GM23338 (cell line): ENCODE results near the gene ZNF578. TPM values are rescaled to one million over a fixed set of nuclear protein-coding genes. Genes with fewer than 3 reads are reported as not detected.
"Not testable (repeated sequence)": the region's sequence is repeated elsewhere in the genome, so short reads cannot be mapped to it uniquely, and the experiment has no call there.

Experiments
- ATAC-seq: fragments of 200-7000 bp; cut with Tn5 transposase; 3 replicates; pipeline ENCODE4 v1.9.1; 2020
- DNase-seq: peaks from one replicate; pipeline ENCODE4 v3.0.0-alpha.2; 2015; ENCODE audit warnings: low spot score
- H2AFZ ChIP-seq: fragments of 200-600 bp; sonication (generic); 2 replicates; pipeline ENCODE4 v1.8.0; 2016; ENCODE audit warnings: antibody characterized with exemption, mild to moderate bottlenecking, moderate library complexity
- H3F3A ChIP-seq: fragments of 200-600 bp; sonication (generic); replicated peaks from 2 replicates; pipeline ENCODE4 v1.8.0; 2017; ENCODE audit warnings: antibody characterized with exemption, mixed run types, low read depth
- H3K27ac ChIP-seq: fragments of 200-600 bp; sonication (generic); 2 replicates; pipeline ENCODE4 v1.6.1; 2016; ENCODE audit warnings: low read depth
- H3K27me3 ChIP-seq: fragments of 200-600 bp; sonication (generic); 2 replicates; pipeline ENCODE4 v1.8.0; 2016; ENCODE audit warnings: mild to moderate bottlenecking, mixed run types, moderate library complexity; ENCODE audit not compliant: insufficient read depth
- H3K36me3 ChIP-seq: fragments of 200-600 bp; sonication (generic); 2 replicates; pipeline ENCODE4 v1.8.0; 2016; ENCODE audit warnings: mild to moderate bottlenecking; ENCODE audit not compliant: insufficient read depth
- H3K4me1 ChIP-seq: fragments of 200-600 bp; sonication (generic); 2 replicates; pipeline ENCODE4 v1.8.0; 2016; ENCODE audit warnings: mild to moderate bottlenecking, moderate library complexity; ENCODE audit not compliant: insufficient read depth
- H3K4me2 ChIP-seq: fragments of 200-600 bp; sonication (generic); 2 replicates; pipeline ENCODE4 v1.7.1; 2017; ENCODE audit warnings: mixed run types
- H3K4me3 ChIP-seq: fragments of 200-600 bp; sonication (generic); 2 replicates; pipeline ENCODE4 v1.6.1; 2016; ENCODE audit warnings: mixed run types
- H3K79me2 ChIP-seq: fragments of 200-600 bp; sonication (generic); replicated peaks from 2 replicates; pipeline ENCODE4 v1.8.0; 2017; ENCODE audit warnings: mild to moderate bottlenecking; ENCODE audit not compliant: insufficient read depth
- H3K9me2 ChIP-seq: fragments of 200-600 bp; sonication (generic); 2 replicates; pipeline ENCODE4 v1.8.0; 2017; ENCODE audit not compliant: insufficient read depth
- H4K20me1 ChIP-seq: fragments of 200-600 bp; sonication (generic); replicated peaks from 2 replicates; pipeline ENCODE4 v1.8.0; 2017; ENCODE audit warnings: mild to moderate bottlenecking; ENCODE audit not compliant: insufficient read depth
- H3K27ac Mint-ChIP-seq: 2 replicates; pipeline ENCODE4 v1.8.0; 2020; ENCODE audit warnings: inconsistent platforms, mild to moderate bottlenecking, moderate library complexity, mixed read lengths
- H3K27me3 Mint-ChIP-seq: 3 replicates; pipeline ENCODE4 v1.8.0; 2022; ENCODE audit warnings: low read depth, mild to moderate bottlenecking, moderate library complexity, mixed read lengths, inconsistent platforms; ENCODE audit not compliant: insufficient read depth, poor library complexity
- H3K36me3 Mint-ChIP-seq: 3 replicates; pipeline ENCODE4 v1.8.0; 2021; ENCODE audit warnings: low read depth, mild to moderate bottlenecking, inconsistent platforms, moderate library complexity, mixed read lengths
- H3K4me1 Mint-ChIP-seq: 3 replicates; pipeline ENCODE4 v1.8.0; 2020; ENCODE audit warnings: mild to moderate bottlenecking, inconsistent platforms, mixed read lengths
- H3K4me3 Mint-ChIP-seq: 3 replicates; pipeline ENCODE4 v1.8.0; 2021; ENCODE audit warnings: moderate library complexity, mild to moderate bottlenecking, inconsistent platforms, mixed read lengths
- H3K9me3 Mint-ChIP-seq: 3 replicates; pipeline ENCODE4 v1.8.0; 2020; ENCODE audit warnings: moderate library complexity, mild to moderate bottlenecking, inconsistent platforms, mixed read lengths
- CTCF ChIP-seq, 2 experiments: fragments of 200-600 bp in 1 of 2; sonication (generic) in 1 of 2; conservative IDR thresholded peaks; 2 replicates each; pipeline versions ENCODE4 v1.5.1 to v1.6.1; 2016 to 2017; ENCODE audit warnings: antibody characterized with exemption in 2 of 2, low read depth in 2 of 2, mild to moderate bottlenecking in 2 of 2, moderate library complexity in 1 of 2
- POLR2AphosphoS5 ChIP-seq: IDR thresholded peaks from 2 replicates; pipeline ENCODE4 v1.6.1; 2016; ENCODE audit warnings: antibody characterized with exemption, low read depth
- STAT1 ChIP-seq: IDR thresholded peaks from one replicate; pipeline ENCODE4 v1.6.1; 2016; ENCODE audit warnings: antibody characterized with exemption; ENCODE audit not compliant: unreplicated experiment
- ZNF114 ChIP-seq: fragments of 250-450 bp; sonication (Bioruptor Pico); IDR thresholded peaks from 2 replicates; pipeline ENCODE4 v1.5.0; 2020; ENCODE audit warnings: mild to moderate bottlenecking, moderate library complexity
- polyA plus RNA-seq: library from polyadenylated mRNA; unstranded; fragments of >200 nt; fragmentation: Nextera tagmentation; extraction: Ambion mirVana; gene quantifications from 2 replicates; pipeline ENCODE4 v1.2.1, GENCODE V29; 2016
- total RNA-seq: library from RNA; depleted of rRNA; stranded (reverse); fragments of >200 nt; shearing (Covaris generic); gene quantifications from 2 replicates; pipeline ENCODE4 v1.2.3, GENCODE V29; 2014

ZNF578 gene
- total and polyA plus RNA-seq, 2 experiments from 2014 or later: 4.1 to 23.9 TPM

DNA sequence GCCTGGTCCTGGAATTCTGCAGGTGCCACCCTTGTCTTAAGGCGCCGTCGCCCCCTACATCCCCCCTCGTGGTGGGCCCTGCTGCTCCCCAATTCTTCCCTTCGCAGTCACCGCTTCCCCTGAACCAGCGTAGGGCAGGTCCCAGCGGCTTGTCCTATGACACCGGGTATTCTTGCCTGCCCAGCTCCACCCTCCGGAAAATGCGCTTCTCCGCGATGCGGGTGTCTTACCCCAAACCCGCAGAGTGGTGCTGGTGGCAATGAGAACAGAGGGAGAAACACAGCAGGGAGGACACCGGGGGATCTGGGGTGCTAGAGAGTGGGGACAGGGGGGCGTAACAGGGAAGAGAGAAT, 83.1 kb downstream of the ZNF578 start (continued):
- no peak for TF ChIP-seq STAT1
- TF ChIP-seq ZNF114 (CRISPR knock-in tag): no peak

GRCh38 chr19:52538815-52539214, 85.5 kb downstream of the ZNF578 start:
- ATAC-seq, H3K27ac ChIP-seq, H3K9me3 Mint-ChIP-seq, H4K20me1 ChIP-seq, H3K4me2 ChIP-seq, H3K4me3 Mint-ChIP-seq, H3K4me1 ChIP-seq, H3K27me3 ChIP-seq, H3K36me3 ChIP-seq, H3K27ac Mint-ChIP-seq, H2AFZ ChIP-seq, H3K9me2 ChIP-seq, H3F3A ChIP-seq, H3K36me3 Mint-ChIP-seq, DNase-seq, H3K4me3 ChIP-seq: not testable (repeated sequence)
- H3K27me3 Mint-ChIP-seq: peaks cover 22% of the 10 kb centered on the region
- peaks cover 23% of the 10 kb centered on the region for H3K79me2 ChIP-seq
- peaks cover 17% of the 10 kb centered on the region; the same call in 2 of the 3 replicates for H3K4me1 Mint-ChIP-seq

- Mint-ChIP-seq H3K27me3 (peaks cover 11% of the 10 kb centered on the region), H3K36me3 (peaks cover 14% of the 10 kb centered on the region)
- not testable (repeated sequence) for H4K20me1 ChIP-seq, H3K27ac ChIP-seq, H3K4me3 Mint-ChIP-seq, H3K4me3 ChIP-seq, H3K4me1 ChIP-seq, H3K9me2 ChIP-seq, H3F3A ChIP-seq, H3K4me1 Mint-ChIP-seq, H3K27me3 ChIP-seq, H2AFZ ChIP-seq, H3K36me3 ChIP-seq, ATAC-seq, H3K27ac Mint-ChIP-seq, H3K4me2 ChIP-seq, DNase-seq, H3K9me3 Mint-ChIP-seq
- peaks cover 23% of the 10 kb centered on the region for H3K79me2 ChIP-seq
Measured at GRCh38 chr19:52541176-52541575, 87.8 kb downstream of the ZNF578 start.

- Histone ChIP-seq H3K36me3 (no peaks in the 10 kb centered on the region; the same call in 1 of the 2 replicates), H3K4me1 (no peaks in the 10 kb centered on the region), H3K27me3 (peaks cover 10% of the 10 kb centered on the region), H3K4me3 (no peak overlapping the region), H3K79me2 (peaks cover 23% of the 10 kb centered on the region), H3K4me2 (no peak overlapping the region), H3F3A (no peaks in the 10 kb centered on the region), H2AFZ (no peak overlapping the region), H3K27ac (no peak overlapping the region; the same call in 1 of the 2 replicates), H4K20me1 (no peaks in the 10 kb centered on the region; the same call in 1 of the 2 replicates), H3K9me2 (no peaks in the 10 kb centered on the region)
- DNase-seq: peak; percentile 28
- H3K27me3 Mint-ChIP-seq: peaks cover 7% of the 10 kb centered on the region
- H3K4me1 Mint-ChIP-seq: peaks cover 3% of the 10 kb centered on the region; the same call in 2 of the 3 replicates
- TF ChIP-seq CTCF (conservative IDR thresholded peaks at IDR 0.05; ENCODE audit: low read depth in 2 of 2) (peak; percentile 31 to 57), POLR2AphosphoS5 (no peak)
- no peak overlapping the region; the same call in 1 of the 2 replicates for H3K27ac Mint-ChIP-seq
- H3K4me3 Mint-ChIP-seq: no peak overlapping the region
- H3K36me3 Mint-ChIP-seq: peaks cover 17% of the 10 kb centered on the region
- no peaks in the 10 kb centered on the region for H3K9me3 Mint-ChIP-seq
- ATAC-seq: peak; percentile 44
Measured at GRCh38 chr19:52541608-52542007, 88.3 kb downstream of the ZNF578 start.

- not testable (repeated sequence) for H3K36me3 ChIP-seq, H3F3A ChIP-seq, H3K4me2 ChIP-seq, H3K4me1 ChIP-seq, H3K27me3 ChIP-seq, H3K9me2 ChIP-seq, H3K27ac Mint-ChIP-seq, H3K9me3 Mint-ChIP-seq, H3K27ac ChIP-seq, H3K4me3 ChIP-seq, H4K20me1 ChIP-seq, ATAC-seq, DNase-seq, H3K4me3 Mint-ChIP-seq, H3K27me3 Mint-ChIP-seq, H2AFZ ChIP-seq, H3K4me1 Mint-ChIP-seq
- peaks cover 16% of the 10 kb centered on the region for H3K79me2 ChIP-seq
- peaks cover 22% of the 10 kb centered on the region for H3K36me3 Mint-ChIP-seq
Measured at GRCh38 chr19:52542541-52542940, 89.2 kb downstream of the ZNF578 start.
